ENCODE data around the gene CHRNB2.

CHRNB2 gene

GRCh38 chr1:154550070-154550469 lies 17.5 kb upstream of the CHRNB2 start:
- no peaks in the 10 kb centered on the region for H3K9me3 ChIP-seq (ENCODE audit: insufficient read depth, low read depth, low read length)
- H4K20me1 ChIP-seq (ENCODE audit: insufficient read depth, low read length, poor library complexity, severe bottlenecking): peaks cover 16% of the 10 kb centered on the region
- no peaks in the 10 kb centered on the region for H3K9me2 ChIP-seq (replicated peaks; ENCODE audit: low read depth, low read length)
- no peak overlapping the region for H3K4me3 ChIP-seq (ENCODE audit: low read length, poor library complexity, severe bottlenecking)
- peaks cover 27% of the 10 kb centered on the region for H3K79me2 ChIP-seq (ENCODE audit: insufficient read depth, low read length)
- H3K27me3 ChIP-seq (ENCODE audit: insufficient read depth, low read length, poor library complexity, severe bottlenecking): no peaks in the 10 kb centered on the region
- H3K4me1 ChIP-seq (ENCODE audit: insufficient read depth, low read length, poor library complexity, severe bottlenecking): peaks cover 14% of the 10 kb centered on the region
- H3K36me3 ChIP-seq (ENCODE audit: insufficient read depth, low read length): peaks cover 61% of the 10 kb centered on the region; the same call in 1 of the 2 replicates
- H2AFZ ChIP-seq (ENCODE audit: low read length): no peak overlapping the region
- no peak for TF ChIP-seq CTCF (conservative IDR thresholded peaks at IDR 0.05; ENCODE audit: low read length)
- no peak for TF ChIP-seq EZH2phosphoT487 (IDR thresholded peaks at IDR 0.05; ENCODE audit: borderline replicate concordance)
- H3K9ac ChIP-seq (ENCODE audit: low read depth, low read length, poor library complexity, severe bottlenecking): no peak overlapping the region
- no peak overlapping the region for H3K4me2 ChIP-seq (ENCODE audit: low read depth, low read length, poor library complexity, severe bottlenecking)
- no peaks in the 10 kb centered on the region for H3F3A ChIP-seq (ENCODE audit: low read depth)

- H2AFZ ChIP-seq (ENCODE audit: low read length): no peak overlapping the region
- H3K4me2 ChIP-seq (ENCODE audit: low read depth, low read length, poor library complexity, severe bottlenecking): no peak overlapping the region
- H3K9me3 ChIP-seq (ENCODE audit: insufficient read depth, low read depth, low read length): no peaks in the 10 kb centered on the region
- H3F3A ChIP-seq (ENCODE audit: low read depth): no peaks in the 10 kb centered on the region
- H3K9me2 ChIP-seq (replicated peaks; ENCODE audit: low read depth, low read length): no peaks in the 10 kb centered on the region
- TF ChIP-seq EZH2phosphoT487 (IDR thresholded peaks at IDR 0.05; ENCODE audit: borderline replicate concordance) (no peak), CTCF (conservative IDR thresholded peaks at IDR 0.05; ENCODE audit: low read length) (no peak)
- H3K79me2 ChIP-seq (ENCODE audit: insufficient read depth, low read length): peaks cover 33% of the 10 kb centered on the region
- no peak overlapping the region for H3K4me3 ChIP-seq (ENCODE audit: low read length, poor library complexity, severe bottlenecking)
- no peak overlapping the region for H3K9ac ChIP-seq (ENCODE audit: low read depth, low read length, poor library complexity, severe bottlenecking)
- peaks cover 67% of the 10 kb centered on the region; the same call in 1 of the 2 replicates for H3K36me3 ChIP-seq (ENCODE audit: insufficient read depth, low read length)
- no peaks in the 10 kb centered on the region for H3K27me3 ChIP-seq (ENCODE audit: insufficient read depth, low read length, poor library complexity, severe bottlenecking)
- H3K4me1 ChIP-seq (ENCODE audit: insufficient read depth, low read length, poor library complexity, severe bottlenecking): peaks cover 19% of the 10 kb centered on the region
- peaks cover 19% of the 10 kb centered on the region for H4K20me1 ChIP-seq (ENCODE audit: insufficient read depth, low read length, poor library complexity, severe bottlenecking)
Measured at GRCh38 chr1:154550657-154551056, 16.9 kb upstream of the CHRNB2 start.

DNA sequence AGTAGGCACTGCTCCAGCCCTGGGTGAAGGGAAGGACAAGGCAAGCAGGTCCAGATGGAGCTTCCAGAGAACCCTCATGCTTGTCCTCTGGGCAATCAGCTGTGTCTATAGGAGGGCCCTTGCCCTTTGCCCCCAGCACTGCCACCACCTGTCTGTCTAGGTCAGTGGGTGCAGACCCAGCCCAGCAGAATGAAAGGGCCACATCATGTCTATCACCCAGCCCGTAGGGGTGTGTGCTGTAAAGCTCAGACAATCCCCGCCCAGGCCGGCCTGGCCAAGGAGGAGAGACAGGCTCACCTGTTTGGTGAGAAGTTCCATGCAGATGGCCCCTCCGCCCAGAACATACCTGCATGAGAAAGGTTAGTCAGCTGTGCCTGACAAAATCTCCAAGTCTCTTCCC lies 16.1 kb upstream of the CHRNB2 start:
- H4K20me1 ChIP-seq (ENCODE audit: insufficient read depth, low read length, poor library complexity, severe bottlenecking): peaks cover 27% of the 10 kb centered on the region
- no peak overlapping the region for H3K4me3 ChIP-seq (ENCODE audit: low read length, poor library complexity, severe bottlenecking)
- peaks cover 26% of the 10 kb centered on the region for H3K4me1 ChIP-seq (ENCODE audit: insufficient read depth, low read length, poor library complexity, severe bottlenecking)
- TF ChIP-seq EZH2phosphoT487 (IDR thresholded peaks at IDR 0.05; ENCODE audit: borderline replicate concordance) (no peak), CTCF (conservative IDR thresholded peaks at IDR 0.05; ENCODE audit: low read length) (no peak)
- no peaks in the 10 kb centered on the region for H3K9me2 ChIP-seq (replicated peaks; ENCODE audit: low read depth, low read length)
- H2AFZ ChIP-seq (ENCODE audit: low read length): no peak overlapping the region
- H3K79me2 ChIP-seq (ENCODE audit: insufficient read depth, low read length): peaks cover 41% of the 10 kb centered on the region
- H3K4me2 ChIP-seq (ENCODE audit: low read depth, low read length, poor library complexity, severe bottlenecking): no peak overlapping the region
- no peaks in the 10 kb centered on the region for H3K27me3 ChIP-seq (ENCODE audit: insufficient read depth, low read length, poor library complexity, severe bottlenecking)
- H3K36me3 ChIP-seq (ENCODE audit: insufficient read depth, low read length): peaks cover 67% of the 10 kb centered on the region; the same call in 1 of the 2 replicates
- H3K9me3 ChIP-seq (ENCODE audit: insufficient read depth, low read depth, low read length): no peaks in the 10 kb centered on the region
- H3K9ac ChIP-seq (ENCODE audit: low read depth, low read length, poor library complexity, severe bottlenecking): no peak overlapping the region
- no peaks in the 10 kb centered on the region for H3F3A ChIP-seq (ENCODE audit: low read depth)
